SJSA1 (cell line): ENCODE data around the gene GARS1. TPM values are rescaled to one million over a fixed set of nuclear protein-coding genes. Genes with fewer than 3 reads are reported as not detected.

ENCODE experiments used
- DNase-seq, 2 experiments: peaks; one replicate each; pipeline ENCODE4 v3.0.0-alpha.2; 2015 to 2020; ENCODE audit warnings: low spot score in 2 of 2, low read depth in 1 of 2
- H3K27ac ChIP-seq: fragments of 250-450 bp; sonication (Bioruptor Pico); 2 replicates; pipeline ENCODE4 v1.5.1; 2020; ENCODE audit warnings: mild to moderate bottlenecking, moderate library complexity
- H3K27me3 ChIP-seq: fragments of 250-450 bp; sonication (Bioruptor Pico); replicated peaks from 2 replicates; pipeline ENCODE4 v1.5.1; 2020; ENCODE audit warnings: mild to moderate bottlenecking, moderate library complexity
- H3K36me3 ChIP-seq: fragments of 250-450 bp; sonication (Bioruptor Pico); 2 replicates; pipeline ENCODE4 v1.5.1; 2020; ENCODE audit warnings: mild to moderate bottlenecking
- H3K4me1 ChIP-seq: fragments of 250-450 bp; sonication (Bioruptor Pico); replicated peaks from 2 replicates; pipeline ENCODE4 v1.6.1; 2021; ENCODE audit warnings: mild to moderate bottlenecking
- H3K4me3 ChIP-seq: fragments of 250-450 bp; sonication (Bioruptor Pico); 2 replicates; pipeline ENCODE4 v1.5.1; 2020; ENCODE audit warnings: mild to moderate bottlenecking
- H3K9me3 ChIP-seq: fragments of 250-450 bp; sonication (Bioruptor Pico); replicated peaks from 2 replicates; pipeline ENCODE4 v1.5.1; 2020; ENCODE audit warnings: mild to moderate bottlenecking
- total RNA-seq: library from RNA; depleted of rRNA; stranded (reverse); fragments of >200 nt; shearing (Covaris generic); gene quantifications from 2 replicates; pipeline ENCODE4 v1.2.3, GENCODE V29; 2014

The GARS1 gene
- total RNA-seq, 1 experiment from 2014 or later, result 98.9 TPM

DNA sequence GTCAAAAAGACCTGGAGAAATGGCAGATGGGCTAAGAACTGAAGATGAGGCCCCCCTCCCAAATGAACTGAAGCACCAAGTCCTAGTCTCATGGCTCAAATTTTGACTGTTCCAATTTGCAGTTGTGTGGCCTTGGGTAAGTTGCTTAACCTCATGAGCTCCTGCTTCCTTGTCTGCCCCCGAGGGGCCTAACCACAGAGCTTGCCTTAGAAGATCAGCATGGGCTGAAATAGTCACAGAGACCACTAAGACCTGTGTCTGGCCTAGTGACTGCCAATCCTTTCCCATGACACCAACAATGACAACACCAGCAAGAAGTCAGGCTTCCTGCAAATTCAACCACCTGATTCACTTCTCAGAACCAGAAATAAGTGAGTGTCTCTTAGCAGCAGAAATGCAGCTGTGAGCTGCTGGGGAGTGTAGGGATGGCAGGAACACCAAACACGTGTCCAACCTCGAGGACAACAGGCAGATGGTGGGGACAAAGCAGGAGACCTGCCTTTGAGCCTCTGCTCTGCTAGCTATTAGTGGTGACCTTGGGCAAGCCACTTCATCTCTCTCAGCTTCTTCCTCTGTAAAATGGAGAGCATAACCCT, 63.9 kb downstream of the GARS1 start:
- H3K27me3 ChIP-seq, result no peaks in the 10 kb centered on the region; the same call in 1 of the 2 replicates
- no peak for DNase-seq
- no peaks in the 10 kb centered on the region for H3K36me3 ChIP-seq
- no peak overlapping the region for H3K4me3 ChIP-seq
- H3K9me3 ChIP-seq, result no peaks in the 10 kb centered on the region
- H3K4me1 ChIP-seq, result no peaks in the 10 kb centered on the region
- H3K27ac ChIP-seq, result no peak overlapping the region

DNA sequence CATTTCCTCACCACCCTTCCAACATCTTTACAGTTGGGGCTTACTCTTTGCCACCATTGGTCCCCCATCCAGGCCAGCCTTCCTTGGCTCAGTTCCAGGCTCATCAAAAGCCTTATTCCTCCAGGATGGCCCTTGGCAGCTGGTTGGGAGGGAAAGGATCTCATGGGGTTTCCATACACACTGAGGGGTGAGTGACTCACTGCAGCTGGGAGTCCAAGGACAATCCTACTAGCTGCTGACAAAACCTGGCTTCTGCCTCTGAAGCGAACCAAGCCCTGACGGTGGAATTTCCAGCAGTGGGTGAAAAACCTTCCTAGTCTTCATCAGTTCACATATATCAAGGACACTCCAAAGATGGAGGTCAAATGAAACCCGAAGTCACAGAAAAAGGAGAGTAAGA, 64.6 kb downstream of the GARS1 start:
- Histone ChIP-seq H3K36me3 (no peaks in the 10 kb centered on the region), H3K27me3 (no peaks in the 10 kb centered on the region; the same call in 1 of the 2 replicates), H3K9me3 (no peaks in the 10 kb centered on the region), H3K4me1 (no peaks in the 10 kb centered on the region), H3K27ac (no peak overlapping the region), H3K4me3 (no peak overlapping the region)
- no peak for DNase-seq

DNA sequence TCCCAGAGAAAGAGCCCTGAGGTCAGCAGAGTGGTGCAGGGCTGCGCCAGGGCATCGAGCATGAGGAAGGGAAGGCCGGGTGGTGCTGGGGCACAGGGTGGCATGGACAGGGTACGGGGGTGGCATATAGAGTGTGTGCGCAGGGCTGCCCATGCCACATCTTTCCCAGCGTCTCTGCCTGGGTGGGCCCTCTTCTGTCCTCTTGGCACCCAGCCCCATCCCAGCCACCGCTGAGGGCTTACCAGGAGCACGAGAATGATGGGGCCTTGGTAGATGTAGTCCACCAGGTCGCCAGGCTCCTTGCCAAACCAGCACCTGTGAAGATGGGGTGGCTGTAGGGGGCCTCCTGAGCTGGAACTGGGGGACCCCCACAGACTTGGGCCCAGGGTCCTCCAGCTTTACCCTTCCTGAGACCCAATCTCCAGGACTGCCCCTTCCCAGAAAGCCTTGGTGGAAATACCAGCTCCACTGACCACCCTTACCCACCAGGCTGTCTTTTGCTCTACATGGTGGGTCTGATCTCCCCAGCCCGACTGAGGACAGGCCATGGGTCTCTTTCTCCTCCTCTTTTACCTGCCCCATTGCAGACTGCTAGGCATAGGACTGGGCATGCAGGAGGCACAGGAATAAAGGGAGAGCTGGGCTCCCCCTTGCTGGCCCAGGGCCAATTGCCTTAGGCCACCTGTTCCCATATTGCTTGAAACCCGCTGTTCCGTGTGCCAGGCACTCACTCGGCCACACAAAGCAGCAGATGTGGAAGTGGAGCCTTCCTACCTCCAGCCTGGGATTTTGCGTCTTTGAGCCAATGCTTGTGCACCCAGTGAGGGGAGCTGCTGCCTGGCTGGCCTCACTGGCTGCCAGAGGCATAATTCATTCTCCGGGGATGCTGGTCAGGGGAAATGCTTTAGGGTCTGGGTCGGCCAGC, 65.9 kb downstream of the GARS1 start:
- Histone ChIP-seq H3K9me3 (no peaks in the 10 kb centered on the region), H3K27ac (no peak overlapping the region), H3K36me3 (no peaks in the 10 kb centered on the region), H3K4me1 (no peaks in the 10 kb centered on the region), H3K4me3 (no peak overlapping the region), H3K27me3 (no peaks in the 10 kb centered on the region; the same call in 1 of the 2 replicates)
- DNase-seq, result no peak

DNA sequence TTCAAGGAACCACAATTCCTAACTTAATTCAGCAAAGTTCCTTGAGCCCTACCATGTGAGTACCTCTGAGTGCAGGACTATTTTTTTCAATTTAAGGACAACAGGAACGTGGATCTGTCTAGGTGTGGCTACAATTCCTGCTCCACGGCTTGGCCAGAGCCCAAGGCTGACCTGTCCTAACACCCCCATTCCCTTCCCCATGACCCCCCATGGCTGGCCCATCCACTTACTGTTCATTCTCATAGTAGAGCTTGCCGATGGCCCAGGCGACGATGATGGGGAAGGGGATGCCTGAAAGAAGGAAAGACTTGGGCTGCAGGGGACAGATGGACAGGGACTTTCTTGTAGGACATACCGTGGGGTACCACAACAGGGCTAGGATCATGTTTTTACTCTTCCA, 67.2 kb downstream of the GARS1 start:
- no peak overlapping the region for H3K4me3 ChIP-seq
- DNase-seq, result no peak
- H3K27me3 ChIP-seq, result no peaks in the 10 kb centered on the region; the same call in 1 of the 2 replicates
- no peaks in the 10 kb centered on the region for H3K4me1 ChIP-seq
- no peaks in the 10 kb centered on the region for H3K36me3 ChIP-seq
- no peak overlapping the region for H3K27ac ChIP-seq
- no peaks in the 10 kb centered on the region for H3K9me3 ChIP-seq

DNA sequence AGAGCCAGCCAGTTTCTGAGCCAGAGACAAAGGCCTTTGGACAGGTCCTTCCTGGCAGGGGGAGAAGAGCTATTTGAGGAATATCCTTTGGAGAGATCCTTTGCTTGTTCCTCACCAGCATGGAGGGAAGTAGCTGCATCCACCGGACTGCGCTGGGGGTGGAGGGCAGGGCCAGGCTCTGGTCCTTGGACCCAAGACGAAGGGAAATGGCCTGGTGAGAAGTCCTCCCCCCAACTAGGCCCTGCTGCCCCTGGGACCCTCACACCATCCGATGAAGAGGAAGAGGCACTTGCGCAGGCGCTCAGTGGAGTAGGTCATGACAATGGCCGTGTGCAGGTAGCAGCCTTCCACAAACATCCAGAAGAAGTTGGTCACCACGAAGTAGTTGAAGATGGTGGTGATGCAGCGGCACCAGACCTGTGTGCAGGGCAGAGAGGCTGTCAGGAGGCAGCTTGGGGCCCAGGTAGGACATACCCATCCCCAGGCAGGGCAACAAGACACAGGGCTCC, 67.8 kb downstream of the GARS1 start:
- Histone ChIP-seq H3K4me3 (no peak overlapping the region), H3K27ac (no peak overlapping the region), H3K36me3 (no peaks in the 10 kb centered on the region), H3K4me1 (no peaks in the 10 kb centered on the region), H3K27me3 (no peaks in the 10 kb centered on the region; the same call in 1 of the 2 replicates), H3K9me3 (no peaks in the 10 kb centered on the region)
- DNase-seq, result no peak

DNA sequence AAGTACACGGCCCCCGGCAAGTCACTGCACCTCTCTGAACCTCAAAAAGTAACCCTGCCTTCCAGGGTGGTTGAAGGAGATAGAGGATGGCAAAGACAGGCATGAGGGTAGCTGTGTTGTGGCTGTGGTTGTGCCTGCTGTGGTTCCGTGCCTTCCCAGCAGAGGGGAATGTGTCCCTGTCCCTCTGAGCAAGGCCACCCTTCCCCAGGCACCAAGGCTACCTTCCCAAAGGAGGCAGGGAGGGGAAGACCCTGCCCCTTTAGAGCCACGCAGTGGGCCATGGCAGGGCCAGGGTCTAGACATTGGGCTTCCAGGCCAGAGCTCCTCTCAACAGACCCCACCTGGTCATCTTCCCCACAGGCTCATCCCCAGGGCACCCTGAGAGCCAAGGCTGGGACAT, 68.7 kb downstream of the GARS1 start:
- H3K27me3 ChIP-seq, result no peaks in the 10 kb centered on the region; the same call in 1 of the 2 replicates
- H3K27ac ChIP-seq, result no peak overlapping the region
- no peaks in the 10 kb centered on the region for H3K9me3 ChIP-seq
- DNase-seq, result no peak
- no peaks in the 10 kb centered on the region for H3K36me3 ChIP-seq
- no peaks in the 10 kb centered on the region for H3K4me1 ChIP-seq
- no peak overlapping the region for H3K4me3 ChIP-seq

DNA sequence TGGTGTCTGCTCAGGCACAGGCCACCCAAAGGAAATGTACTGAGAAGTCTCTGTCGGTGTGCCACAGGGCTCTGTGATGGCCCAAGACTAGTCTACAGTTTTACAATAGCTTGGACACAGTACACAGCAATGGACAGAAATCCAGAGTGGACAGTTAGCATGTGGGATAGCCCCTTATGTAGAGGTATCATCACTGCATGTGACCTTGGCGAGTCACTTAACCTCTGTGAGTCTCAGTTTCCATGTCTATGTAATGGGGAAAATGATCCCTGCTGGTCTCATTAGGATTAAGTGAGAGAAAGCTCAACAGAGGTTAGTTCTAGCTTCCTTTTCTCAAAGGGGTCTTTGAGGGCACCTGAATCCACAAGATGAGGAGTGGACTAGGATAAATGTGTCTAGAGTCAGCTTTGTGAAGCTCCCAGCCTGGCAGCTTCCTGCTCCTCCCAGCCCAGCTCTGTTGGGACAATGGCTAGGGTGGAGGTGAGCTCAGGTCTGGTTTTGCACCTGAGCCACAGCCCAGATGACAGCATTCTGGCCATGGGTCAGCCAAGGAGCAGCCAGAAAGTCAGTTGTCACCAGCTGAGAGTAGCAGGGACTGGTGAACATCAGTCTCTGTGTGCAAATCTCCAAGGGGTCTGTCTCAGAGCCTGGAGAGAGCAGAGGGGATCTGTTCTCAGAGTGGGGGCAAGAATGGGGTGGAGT, 69.7 kb downstream of the GARS1 start:
- Histone ChIP-seq H3K4me1 (no peaks in the 10 kb centered on the region), H3K27ac (no peak overlapping the region), H3K27me3 (no peaks in the 10 kb centered on the region; the same call in 1 of the 2 replicates), H3K36me3 (no peaks in the 10 kb centered on the region), H3K4me3 (no peak overlapping the region), H3K9me3 (no peaks in the 10 kb centered on the region)
- no peak for DNase-seq

DNA sequence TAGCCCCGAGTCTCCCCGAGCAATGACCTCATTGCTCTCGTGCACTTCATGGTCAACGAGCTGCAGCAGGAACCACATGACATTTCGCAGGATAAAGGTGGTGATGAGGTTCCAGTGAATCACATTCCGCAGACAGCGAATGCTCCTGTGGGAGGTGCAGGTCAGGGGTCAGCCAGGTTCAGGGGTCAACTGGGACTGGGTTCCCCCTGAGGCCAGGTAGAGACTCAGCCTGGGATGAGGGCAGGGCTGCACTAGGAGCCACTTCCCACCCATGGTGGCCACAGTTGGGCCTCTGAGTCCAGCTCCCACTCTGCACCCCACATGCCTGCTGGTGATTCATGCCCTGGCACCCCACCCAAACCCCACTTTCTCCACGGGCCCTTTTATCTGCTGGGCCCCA, 70.4 kb downstream of the GARS1 start:
- H3K27ac ChIP-seq, result no peak overlapping the region
- H3K4me3 ChIP-seq, result no peak overlapping the region
- no peak for DNase-seq
- H3K36me3 ChIP-seq, result no peaks in the 10 kb centered on the region
- H3K27me3 ChIP-seq, result no peaks in the 10 kb centered on the region; the same call in 1 of the 2 replicates
- no peaks in the 10 kb centered on the region for H3K4me1 ChIP-seq
- no peaks in the 10 kb centered on the region for H3K9me3 ChIP-seq

DNA sequence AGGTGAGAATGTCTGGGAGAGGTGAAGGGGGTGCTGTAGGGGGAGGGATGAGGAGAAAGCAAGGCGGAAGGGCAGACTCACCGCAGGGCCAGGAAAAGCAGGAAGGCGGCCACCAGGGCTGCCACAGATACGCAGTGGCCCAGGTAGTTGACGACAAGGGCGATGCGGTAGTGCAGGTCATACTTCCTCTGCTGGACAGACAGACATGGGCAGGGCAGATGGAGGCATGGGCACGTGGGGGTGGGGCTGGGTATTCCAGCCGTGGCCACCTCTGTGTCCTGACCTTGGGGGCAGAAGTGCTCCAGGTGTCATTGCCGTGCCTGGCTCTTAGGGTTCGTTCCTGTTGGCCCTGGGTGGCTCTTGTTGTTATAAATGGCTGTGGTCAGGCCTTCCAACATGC, 70.8 kb downstream of the GARS1 start:
- Histone ChIP-seq H3K4me3 (no peak overlapping the region), H3K9me3 (no peaks in the 10 kb centered on the region), H3K36me3 (no peaks in the 10 kb centered on the region), H3K27ac (no peak overlapping the region), H3K4me1 (no peaks in the 10 kb centered on the region), H3K27me3 (no peaks in the 10 kb centered on the region)
- DNase-seq, result no peak

DNA sequence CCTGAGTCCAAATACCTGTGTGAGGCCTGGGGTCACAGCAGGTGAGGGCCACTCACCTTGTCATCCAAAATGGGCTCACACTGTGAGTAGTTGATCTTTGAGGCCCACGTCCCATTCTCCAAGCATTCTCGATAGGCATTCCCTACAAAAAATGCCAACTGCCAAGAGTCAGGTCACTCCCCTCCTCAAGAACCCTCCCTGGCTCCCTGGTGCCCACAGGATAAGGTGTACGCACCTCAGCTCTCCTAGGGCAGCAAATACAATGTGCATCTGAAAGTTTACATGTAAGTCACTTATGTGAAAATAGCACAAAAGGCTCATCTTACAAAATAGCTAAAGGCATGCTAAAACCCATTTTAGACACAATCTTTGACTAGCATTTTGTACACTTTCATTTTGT, 72.5 kb downstream of the GARS1 start:
- Histone ChIP-seq H3K9me3 (no peaks in the 10 kb centered on the region), H3K4me1 (no peaks in the 10 kb centered on the region), H3K36me3 (no peaks in the 10 kb centered on the region), H3K27me3 (no peaks in the 10 kb centered on the region), H3K4me3 (no peak overlapping the region), H3K27ac (no peak overlapping the region)
- DNase-seq, result no peak

DNA sequence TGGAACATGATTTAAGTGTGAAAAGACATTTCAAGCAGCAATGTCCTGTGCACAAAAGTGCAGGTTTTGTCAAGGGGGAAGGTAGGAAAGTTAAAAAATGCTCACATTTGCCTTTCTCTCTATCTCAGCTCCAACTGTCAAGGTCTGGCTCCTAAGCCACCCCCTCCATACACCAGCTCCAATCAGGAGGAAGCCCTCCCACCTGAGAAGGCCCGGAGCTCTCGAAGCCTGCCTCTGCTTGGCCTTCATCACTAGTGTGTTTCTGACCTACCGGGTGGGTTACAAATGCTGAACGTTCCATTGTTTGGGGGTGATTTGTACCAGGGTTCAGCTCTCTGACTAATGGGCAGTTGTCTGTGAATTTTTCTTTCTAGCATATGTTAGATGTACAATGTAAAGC, 73.4 kb downstream of the GARS1 start:
- no peak overlapping the region for H3K4me3 ChIP-seq
- no peaks in the 10 kb centered on the region for H3K36me3 ChIP-seq
- H3K27ac ChIP-seq, result no peak overlapping the region
- no peak for DNase-seq
- no peaks in the 10 kb centered on the region for H3K4me1 ChIP-seq
- no peaks in the 10 kb centered on the region for H3K27me3 ChIP-seq
- no peaks in the 10 kb centered on the region for H3K9me3 ChIP-seq

DNA sequence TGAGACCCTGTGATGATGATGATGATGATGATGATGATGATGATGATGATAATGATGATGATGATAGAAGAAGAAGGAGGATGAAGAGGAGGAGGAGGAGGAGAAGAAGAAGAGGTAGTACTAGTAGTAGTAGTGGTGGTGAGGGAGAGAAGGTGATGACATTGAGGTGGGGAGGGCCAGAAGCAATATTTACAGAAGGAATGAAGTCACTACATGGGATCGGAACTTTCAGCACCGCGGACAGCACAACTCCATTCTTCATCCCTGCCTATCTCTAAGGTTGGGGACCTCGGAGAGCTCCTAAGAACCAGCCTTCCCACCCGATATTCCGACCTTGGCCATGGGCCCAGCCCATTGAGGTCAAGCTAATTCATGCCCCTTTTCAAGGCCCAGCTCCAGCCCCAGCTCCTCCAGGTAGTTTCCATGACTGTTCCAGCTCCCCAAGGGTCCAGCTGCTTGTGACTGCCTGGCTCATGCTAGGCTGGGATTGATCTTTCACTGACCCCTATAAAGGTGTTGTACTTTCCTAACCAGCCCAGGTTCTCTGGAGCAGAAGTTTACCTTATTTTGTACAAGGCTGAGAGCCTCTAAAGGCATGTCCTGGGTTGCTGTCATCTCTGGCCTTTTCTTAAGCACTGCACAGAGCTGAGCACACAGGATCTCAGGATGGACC, 77.3 kb downstream of the GARS1 start:
- Histone ChIP-seq H3K36me3 (no peaks in the 10 kb centered on the region), H3K4me1 (no peaks in the 10 kb centered on the region), H3K4me3 (no peak overlapping the region), H3K27ac (no peak overlapping the region), H3K9me3 (no peaks in the 10 kb centered on the region), H3K27me3 (peaks cover 5% of the 10 kb centered on the region)
- DNase-seq, result peak; percentile 28 to 63

DNA sequence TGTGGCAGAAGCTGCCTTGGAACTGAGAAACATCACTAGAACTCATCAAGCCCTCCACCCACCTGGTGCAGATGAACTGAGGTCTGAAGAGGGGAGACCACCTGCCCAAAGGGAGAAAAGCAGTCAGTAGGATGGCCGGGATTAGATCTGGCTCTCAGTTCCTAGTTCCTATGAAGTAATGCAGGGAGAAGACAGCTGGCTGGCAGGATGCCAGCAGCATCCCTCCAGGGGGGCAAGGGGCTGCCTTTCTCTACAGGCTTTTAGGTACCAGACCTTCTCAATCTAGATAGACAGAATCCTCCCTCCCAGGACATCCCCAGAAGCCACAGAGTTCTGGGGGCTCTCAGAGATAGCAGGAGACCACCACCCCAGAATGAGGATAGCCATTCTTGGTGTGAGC, 79.7 kb downstream of the GARS1 start:
- H3K27me3 ChIP-seq, result peaks cover 21% of the 10 kb centered on the region
- no peak for DNase-seq
- no peaks in the 10 kb centered on the region for H3K9me3 ChIP-seq
- H3K4me1 ChIP-seq, result no peaks in the 10 kb centered on the region
- no peak overlapping the region for H3K4me3 ChIP-seq
- H3K27ac ChIP-seq, result no peak overlapping the region
- H3K36me3 ChIP-seq, result no peaks in the 10 kb centered on the region
